Activated CD4-positive, CD25-positive, alpha-beta regulatory T cell treated with anti-CD3 and anti-CD28 coated beads, Interleukin-2, amount 50 U/mL, for 72 hours (primary cell): ENCODE data around the gene NUP35.
"Not testable (repeated sequence)": the region's sequence is repeated elsewhere in the genome, so short reads cannot be mapped to it uniquely, and the experiment has no call there.

ENCODE experiments used
- DNase-seq: peaks from one replicate; pipeline ENCODE4 v3.0.0; 2021

The NUP35 gene

GRCh38 chr2:183148955-183149354 lies 24.7 kb downstream of the NUP35 start:
- DNase-seq: no peak

GRCh38 chr2:183149489-183149888 lies 25.2 kb downstream of the NUP35 start:
- no peak for DNase-seq

GRCh38 chr2:183152280-183152679 lies 28.0 kb downstream of the NUP35 start:
- not testable (repeated sequence) for DNase-seq

- no peak for DNase-seq
Observed at GRCh38 chr2:183153967-183154366, 29.7 kb downstream of the NUP35 start.

- DNase-seq: not testable (repeated sequence)
Observed at GRCh38 chr2:183154772-183155171, 30.5 kb downstream of the NUP35 start.

- DNase-seq: no peak
Observed at GRCh38 chr2:183157131-183157530, 32.9 kb downstream of the NUP35 start.

GRCh38 chr2:183162362-183162761 lies 38.1 kb downstream of the NUP35 start:
- DNase-seq: no peak

GRCh38 chr2:183163821-183164649 lies 39.8 kb downstream of the NUP35 start:
- no peak for DNase-seq

- no peak for DNase-seq
Observed at GRCh38 chr2:183164650-183165015, 40.4 kb downstream of the NUP35 start.

- DNase-seq: no peak
Observed at GRCh38 chr2:183166210-183166609, 42.0 kb downstream of the NUP35 start.

GRCh38 chr2:183166976-183167375 lies 42.7 kb downstream of the NUP35 start:
- not testable (repeated sequence) for DNase-seq

- no peak for DNase-seq
Observed at GRCh38 chr2:183172220-183172887, 48.1 kb downstream of the NUP35 start.

GRCh38 chr2:183179156-183179555 lies 54.9 kb downstream of the NUP35 start:
- DNase-seq: no peak

GRCh38 chr2:183185534-183185933 lies 61.3 kb downstream of the NUP35 start:
- DNase-seq: no peak

- no peak for DNase-seq
Observed at GRCh38 chr2:183186296-183186695, 62.1 kb downstream of the NUP35 start.

GRCh38 chr2:183186766-183187165 lies 62.5 kb downstream of the NUP35 start:
- DNase-seq: no peak

- no peak for DNase-seq
Observed at GRCh38 chr2:183192343-183192742, 68.1 kb downstream of the NUP35 start.

- no peak for DNase-seq
Observed at GRCh38 chr2:183193904-183194303, 69.7 kb downstream of the NUP35 start.

- no peak for DNase-seq
Observed at GRCh38 chr2:183195397-183195796, 71.2 kb downstream of the NUP35 start.

- no peak for DNase-seq
Observed at GRCh38 chr2:183195998-183196409, 71.8 kb downstream of the NUP35 start.

- no peak for DNase-seq
Observed at GRCh38 chr2:183204397-183204796, 80.2 kb downstream of the NUP35 start.

- DNase-seq: no peak
Observed at GRCh38 chr2:183207110-183207509, 82.9 kb downstream of the NUP35 start.

GRCh38 chr2:183209395-183210028 lies 85.3 kb downstream of the NUP35 start:
- no peak for DNase-seq
